ENCODE measurements around the gene CIRBP. TPM values are rescaled to one million over a fixed set of nuclear protein-coding genes. Genes with fewer than 3 reads are reported as not detected.
"Not testable (repeated sequence)": the region's sequence is repeated elsewhere in the genome, so short reads cannot be mapped to it uniquely, and the experiment has no call there.

CIRBP gene
- total and polyA plus RNA-seq, 3 donors from 2014 or later: 483 to 661 (median 621) TPM

GRCh38 chr19:1299801-1300200, 30.7 kb downstream of the CIRBP start:
- 57 to 64% methylated on average over 16 to 34 of the region's 34 CpGs for WGBS, 2 donors
- TF ChIP-seq CTCF (IDR thresholded peaks at IDR 0.05) (no peak), POLR2A (IDR thresholded peaks at IDR 0.05) (no peak)
- no peaks in the 10 kb centered on the region for H3K36me3 ChIP-seq (ENCODE audit: low read depth, missing control alignments)

GRCh38 chr19:1300744-1301490, 31.8 kb downstream of the CIRBP start:
- H3K4me3 ChIP-seq: peak overlapping the region in 1 of 2 donors; percentile 12
- no peaks in the 10 kb centered on the region for H3K4me1 ChIP-seq
- intact Hi-C loops (cut with DNase I; ENCODE audit: low total_unique reads): no loop called here
- H3K9me3 ChIP-seq: no peaks in the 10 kb centered on the region
- no peaks in the 10 kb centered on the region for H3K36me3 ChIP-seq (ENCODE audit: low read depth, missing control alignments)
- no peak for DNase-seq
- WGBS, 2 donors: 59 to 74% methylated on average over 35 of the region's 35 CpGs
- H3K27ac ChIP-seq: no peak overlapping the region
- no peak for TF ChIP-seq CTCF (IDR thresholded peaks at IDR 0.05)
- no peak for TF ChIP-seq POLR2A (IDR thresholded peaks at IDR 0.05)
- H3K27me3 ChIP-seq: no peaks in the 10 kb centered on the region

More at GRCh38 chr19:1299801-1300200, 30.7 kb downstream of the CIRBP start:
- Histone ChIP-seq H3K27ac (no peak overlapping the region), H3K27me3 (no peaks in the 10 kb centered on the region), H3K9me3 (no peaks in the 10 kb centered on the region), H3K4me1 (peaks cover 4% of the 10 kb centered on the region), H3K4me3 (peak overlapping the region; percentile 24 to 31)
- intact Hi-C loops (cut with DNase I; ENCODE audit: low total_unique reads): no loop called here
- DNase-seq: no peak

- no peak for DNase-seq
- H3K9me3 ChIP-seq: no peaks in the 10 kb centered on the region
- TF ChIP-seq POLR2A (IDR thresholded peaks at IDR 0.05) (no peak), CTCF (IDR thresholded peaks at IDR 0.05) (no peak)
- no peak overlapping the region for H3K4me3 ChIP-seq
- H3K27me3 ChIP-seq: no peaks in the 10 kb centered on the region
- 41 to 69% methylated on average over 6 to 34 of the region's 36 CpGs for WGBS, 2 donors
- no peaks in the 10 kb centered on the region for H3K36me3 ChIP-seq (ENCODE audit: low read depth, missing control alignments)
- no peak overlapping the region for H3K27ac ChIP-seq
- H3K4me1 ChIP-seq: no peaks in the 10 kb centered on the region
- intact Hi-C loops (cut with DNase I; ENCODE audit: low total_unique reads): no loop called here
These were observed 33.6 kb downstream of the CIRBP start for GRCh38 chr19:1302533-1303239.

- TF ChIP-seq POLR2A (IDR thresholded peaks at IDR 0.05): no peak
- no peak for TF ChIP-seq CTCF (IDR thresholded peaks at IDR 0.05)
- intact Hi-C loops (cut with DNase I; ENCODE audit: low total_unique reads): no loop called here
These were observed 35.2 kb downstream of the CIRBP start for GRCh38 chr19:1304197-1304924.

GRCh38 chr19:1305354-1305753, 36.2 kb downstream of the CIRBP start:
- intact Hi-C loops (cut with DNase I; ENCODE audit: low total_unique reads); H3K4me1 ChIP-seq; H3K36me3 ChIP-seq (ENCODE audit: low read depth, missing control alignments); H3K4me3 ChIP-seq; DNase-seq; H3K27ac ChIP-seq; H3K27me3 ChIP-seq; H3K9me3 ChIP-seq: not testable (repeated sequence)
- WGBS, 2 donors: 89 to 98% methylated on average over 9 of the region's 9 CpGs

More at GRCh38 chr19:1304197-1304924, 35.2 kb downstream of the CIRBP start:
- Histone ChIP-seq H3K4me1 (no peaks in the 10 kb centered on the region), H3K27ac (no peak overlapping the region), H3K9me3 (no peaks in the 10 kb centered on the region), H3K4me3 (no peak overlapping the region), H3K36me3 (ENCODE audit: low read depth, missing control alignments) (no peaks in the 10 kb centered on the region), H3K27me3 (no peaks in the 10 kb centered on the region)
- 96 to 97% methylated on average over 21 to 26 of the region's 28 CpGs for WGBS, 2 donors
- DNase-seq: no peak
